GM23248 (cell line): ENCODE results near the gene TNFSF8. TPM values are rescaled to one million over a fixed set of nuclear protein-coding genes. Genes with fewer than 3 reads are reported as not detected.

ENCODE experiments used
- DNase-seq: peaks from one replicate; pipeline ENCODE4 v3.0.0-alpha.2; 2015
- H2AFZ ChIP-seq: fragments of 200-600 bp; sonication (generic); 2 replicates; pipeline ENCODE4 v1.6.1; 2016; ENCODE audit warnings: antibody characterized with exemption
- H3F3A ChIP-seq: fragments of 200-600 bp; sonication (generic); 2 replicates; pipeline ENCODE4 v1.6.1; 2016; ENCODE audit warnings: mild to moderate bottlenecking, antibody characterized with exemption, mixed run types; ENCODE audit not compliant: insufficient read depth
- H3K27ac ChIP-seq: fragments of 200-600 bp; sonication (generic); 2 replicates; pipeline ENCODE4 v1.5.1; 2016; ENCODE audit warnings: mild to moderate bottlenecking
- H3K27me3 ChIP-seq: fragments of 200-600 bp; sonication (generic); replicated peaks from 2 replicates; pipeline ENCODE4 v1.6.1; 2016; ENCODE audit warnings: mild to moderate bottlenecking; ENCODE audit not compliant: insufficient read depth
- H3K36me3 ChIP-seq: fragments of 200-600 bp; sonication (generic); 2 replicates; pipeline ENCODE4 v1.6.1; 2016; ENCODE audit warnings: low read depth, mild to moderate bottlenecking
- H3K4me1 ChIP-seq: fragments of 200-600 bp; sonication (generic); 2 replicates; pipeline ENCODE4 v1.6.1; 2016; ENCODE audit warnings: mild to moderate bottlenecking; ENCODE audit not compliant: insufficient read depth
- H3K4me2 ChIP-seq: fragments of 200-600 bp; sonication (generic); one replicate; pipeline ENCODE4 v1.6.1; 2016; ENCODE audit warnings: mild to moderate bottlenecking; ENCODE audit not compliant: unreplicated experiment
- H3K4me3 ChIP-seq: fragments of 200-600 bp; sonication (generic); 2 replicates; pipeline ENCODE4 v1.5.1; 2016; ENCODE audit warnings: mild to moderate bottlenecking
- H3K79me2 ChIP-seq: fragments of 200-600 bp; sonication (generic); 2 replicates; pipeline ENCODE4 v1.6.1; 2016; ENCODE audit warnings: mild to moderate bottlenecking; ENCODE audit not compliant: insufficient read depth
- H3K9ac ChIP-seq: fragments of 200-600 bp; sonication (generic); 2 replicates; pipeline ENCODE4 v1.6.1; 2016; ENCODE audit warnings: mild to moderate bottlenecking
- H3K9me2 ChIP-seq: fragments of 200-600 bp; sonication (generic); 2 replicates; pipeline ENCODE4 v1.6.1; 2016; ENCODE audit warnings: mixed run types, mild to moderate bottlenecking, moderate library complexity; ENCODE audit not compliant: insufficient read depth
- H3K9me3 ChIP-seq: fragments of 200-600 bp; sonication (generic); one replicate; pipeline ENCODE4 v1.6.1; 2017; ENCODE audit warnings: low read depth
- H4K20me1 ChIP-seq: fragments of 200-600 bp; sonication (generic); 2 replicates; pipeline ENCODE4 v1.6.0; 2016; ENCODE audit not compliant: insufficient read depth
- EZH2 ChIP-seq: fragments of 200-600 bp; sonication (generic); IDR thresholded peaks from 2 replicates; pipeline ENCODE4 v1.6.1; 2018; ENCODE audit warnings: antibody characterized with exemption, mild to moderate bottlenecking; ENCODE audit not compliant: insufficient read depth, poor library complexity, severe bottlenecking
- EZH2phosphoT487 ChIP-seq: fragments of 200-600 bp; sonication (generic); IDR thresholded peaks from 2 replicates; pipeline ENCODE4 v1.6.1; 2018; ENCODE audit warnings: antibody characterized with exemption, moderate library complexity, mild to moderate bottlenecking, low read depth; ENCODE audit not compliant: insufficient read depth
- WGBS, 2 experiments: methylation state at CpG; one replicate each; pipeline ENCODE4 v1.1.6; 2015 to 2017; ENCODE audit warnings: low lambda C conversion rate in 2 of 2, low coverage in 1 of 2; ENCODE audit errors: missing lambda C conversion rate in 2 of 2; 5-methylcytosine and 5-hydroxymethylcytosine counted together
- in situ Hi-C: fragments of 300-500 bp; cut with MboI; formaldehyde crosslinking; loops from 2 replicates; pipeline ENCODE4 v1.15.0; 2020
- polyA plus RNA-seq: library from polyadenylated mRNA; unstranded; fragments of >200 nt; fragmentation: Nextera tagmentation; extraction: Ambion mirVana; gene quantifications from 2 replicates; pipeline ENCODE4 v1.2.1, GENCODE V29; 2016
- total RNA-seq: library from RNA; depleted of rRNA; stranded (reverse); fragments of >200 nt; shearing (Covaris generic); gene quantifications from 2 replicates; pipeline ENCODE4 v1.2.3, GENCODE V29; 2014

Gene TNFSF8
- total and polyA plus RNA-seq, 2 experiments from 2014 or later: not detected

DNA sequence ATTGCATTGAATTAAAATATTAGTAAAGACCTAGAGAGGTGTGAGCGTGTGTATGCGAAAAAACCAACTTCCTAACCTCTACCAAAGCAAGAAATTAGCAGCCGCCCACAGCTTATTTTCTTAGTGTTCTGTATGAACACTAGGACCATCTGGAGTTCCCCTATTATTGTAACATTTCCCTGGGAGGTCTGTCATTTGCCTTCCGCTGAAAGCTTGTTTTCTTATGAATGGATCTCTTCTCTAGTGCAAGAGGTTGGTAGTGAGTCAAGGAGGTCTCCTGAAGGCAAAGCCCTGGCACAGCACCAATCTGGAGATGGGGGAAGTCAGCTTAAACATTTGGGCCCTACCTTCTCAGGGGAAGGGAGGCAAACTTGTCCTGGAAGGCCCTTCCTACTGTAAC is 10.8 kb downstream of the TNFSF8 start:
- in situ Hi-C loops: loop anchor here (5.0 kb wide), 1 partner anchor 93 kb away; no protein-coding TSS in a partner anchor
- H2AFZ ChIP-seq: no peak overlapping the region
- H3K9me3 ChIP-seq: no peaks in the 10 kb centered on the region
- no peak for DNase-seq
- no peaks in the 10 kb centered on the region for H3K79me2 ChIP-seq
- no peaks in the 10 kb centered on the region for H3F3A ChIP-seq
- peaks cover 7% of the 10 kb centered on the region; the same call in 1 of the 2 replicates for H3K27me3 ChIP-seq
- H4K20me1 ChIP-seq: no peaks in the 10 kb centered on the region
- no peak overlapping the region for H3K9ac ChIP-seq
- H3K4me2 ChIP-seq: no peak overlapping the region
- 87 to 88% methylated on average over 4 of the region's 4 CpGs for WGBS, 2 experiments
- no peaks in the 10 kb centered on the region for H3K9me2 ChIP-seq
- no peak for TF ChIP-seq EZH2
- TF ChIP-seq EZH2phosphoT487: no peak
- H3K4me3 ChIP-seq: no peak overlapping the region
- no peaks in the 10 kb centered on the region for H3K36me3 ChIP-seq
- H3K27ac ChIP-seq: no peak overlapping the region
- no peaks in the 10 kb centered on the region for H3K4me1 ChIP-seq

DNA sequence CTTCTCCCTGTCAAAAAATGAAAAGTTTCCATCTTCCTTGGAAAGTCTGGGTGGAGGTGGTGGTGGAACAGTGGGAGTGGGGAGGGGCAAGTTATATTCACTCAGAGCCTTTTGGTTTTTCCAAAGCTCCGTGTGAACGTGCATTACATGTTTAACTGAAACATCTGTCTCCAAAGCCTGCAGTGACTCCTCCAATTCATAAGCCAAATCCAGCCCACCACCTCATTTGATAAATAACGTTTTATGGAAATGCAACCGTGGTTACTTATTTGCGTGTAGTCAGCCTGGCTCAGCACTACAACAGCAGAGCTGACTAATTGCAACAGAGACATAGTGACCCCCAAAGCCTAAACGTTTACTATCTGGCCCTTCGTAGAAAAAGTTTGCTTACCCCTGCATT is 13.9 kb downstream of the TNFSF8 start:
- Histone ChIP-seq H4K20me1 (no peaks in the 10 kb centered on the region), H3K4me3 (no peak overlapping the region), H3K27ac (no peak overlapping the region), H3K79me2 (no peaks in the 10 kb centered on the region), H3K27me3 (peaks cover 3% of the 10 kb centered on the region; the same call in 1 of the 2 replicates), H3F3A (no peaks in the 10 kb centered on the region), H3K9ac (no peak overlapping the region), H3K9me2 (no peaks in the 10 kb centered on the region), H3K9me3 (no peaks in the 10 kb centered on the region), H3K4me1 (no peaks in the 10 kb centered on the region), H2AFZ (no peak overlapping the region), H3K4me2 (no peak overlapping the region), H3K36me3 (no peaks in the 10 kb centered on the region)
- no peak for DNase-seq
- TF ChIP-seq EZH2 (no peak), EZH2phosphoT487 (no peak)
- in situ Hi-C loops: loop anchor here (5.0 kb wide), 1 partner anchor 96 kb away; no protein-coding TSS in a partner anchor
- WGBS, 2 experiments: 51 to 57% methylated on average over 7 of the region's 7 CpGs

DNA sequence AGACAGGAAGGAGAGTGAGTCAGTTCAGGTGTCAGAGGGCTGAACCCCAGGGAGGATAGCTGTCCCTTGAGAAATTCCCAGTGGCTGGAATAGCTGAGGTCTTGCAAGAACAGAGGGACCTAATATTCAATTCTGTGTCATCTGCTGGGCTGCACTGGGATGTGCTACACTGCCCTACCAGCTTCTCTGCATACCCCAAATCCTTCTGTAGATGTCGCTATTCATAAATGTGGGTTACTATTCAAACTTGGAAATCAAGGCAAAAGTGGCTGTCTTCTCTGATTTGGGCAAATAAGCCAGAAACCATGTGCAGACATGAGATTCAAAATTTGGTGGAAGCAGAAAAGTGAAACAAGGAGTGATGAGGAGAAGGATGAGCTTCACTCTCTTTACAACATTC is 16.3 kb downstream of the TNFSF8 start:
- Histone ChIP-seq H3K9me2 (no peaks in the 10 kb centered on the region), H3K4me1 (peaks cover 8% of the 10 kb centered on the region), H3K27ac (no peak overlapping the region), H3K79me2 (no peaks in the 10 kb centered on the region), H3F3A (peaks cover 5% of the 10 kb centered on the region; the same call in 1 of the 2 replicates), H2AFZ (no peak overlapping the region), H3K4me2 (no peak overlapping the region), H3K27me3 (0 out of 2 replicates have a peak, but pooled peaks cover 3% of the 10 kb centered on the region), H4K20me1 (no peaks in the 10 kb centered on the region), H3K4me3 (no peak overlapping the region), H3K9me3 (no peaks in the 10 kb centered on the region), H3K36me3 (no peaks in the 10 kb centered on the region), H3K9ac (no peak overlapping the region)
- WGBS, 2 experiments: 33 to 57% methylated on average over 1 of the region's 1 CpG
- in situ Hi-C loops: no loop called here
- TF ChIP-seq EZH2phosphoT487: no peak
- TF ChIP-seq EZH2: no peak
- DNase-seq: peak; percentile 41

DNA sequence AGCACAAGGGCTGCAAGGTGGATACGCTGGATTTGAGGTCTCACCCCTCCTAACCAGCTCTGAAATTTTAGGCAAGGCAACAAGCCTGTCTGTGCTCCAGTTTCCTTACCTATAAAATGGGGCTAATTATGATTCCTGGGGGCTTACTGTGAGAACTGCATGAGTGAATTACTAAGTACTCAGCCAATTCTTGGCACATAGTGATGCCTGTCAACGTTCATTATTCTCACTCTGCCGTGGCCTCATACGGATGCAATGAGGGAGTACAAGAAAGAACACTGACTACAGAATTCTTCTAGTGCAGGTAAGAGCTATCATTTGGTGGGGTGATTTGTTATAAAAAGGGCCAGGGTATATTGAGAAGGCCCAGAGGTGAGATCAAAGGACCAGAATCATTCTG is 16.7 kb downstream of the TNFSF8 start:
- Histone ChIP-seq H3K4me3 (no peak overlapping the region), H3K27me3 (0 out of 2 replicates have a peak, but pooled peaks cover 3% of the 10 kb centered on the region), H4K20me1 (no peaks in the 10 kb centered on the region), H3K4me1 (peaks cover 13% of the 10 kb centered on the region), H3K27ac (no peak overlapping the region), H3K9ac (no peak overlapping the region), H3K79me2 (no peaks in the 10 kb centered on the region), H3K4me2 (no peak overlapping the region), H2AFZ (no peak overlapping the region), H3K36me3 (no peaks in the 10 kb centered on the region), H3K9me2 (no peaks in the 10 kb centered on the region), H3F3A (peaks cover 10% of the 10 kb centered on the region), H3K9me3 (no peaks in the 10 kb centered on the region)
- in situ Hi-C loops: no loop called here
- TF ChIP-seq EZH2phosphoT487 (no peak), EZH2 (no peak)
- no peak for DNase-seq
- 72 to 76% methylated on average over 4 of the region's 4 CpGs for WGBS, 2 experiments

DNA sequence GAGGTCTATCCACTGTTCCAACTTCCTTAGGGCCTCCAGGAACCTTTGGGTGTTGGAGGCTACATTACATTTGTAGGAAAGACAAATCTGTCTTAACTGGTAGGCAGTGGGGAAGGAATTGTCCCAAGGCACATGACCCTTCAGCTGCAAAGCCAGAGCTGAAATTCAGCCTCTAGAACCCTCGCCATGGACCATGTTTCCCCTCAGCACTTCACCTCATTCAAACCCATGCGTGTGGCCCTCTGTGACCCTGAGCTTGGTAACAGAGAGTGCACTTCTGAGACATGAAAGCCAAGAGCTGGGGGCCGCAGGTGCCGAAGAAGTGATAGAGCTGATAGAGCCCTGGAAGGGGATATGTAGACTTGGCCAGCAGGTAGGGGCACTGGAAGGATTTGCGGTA is 17.2 kb downstream of the TNFSF8 start:
- Histone ChIP-seq H2AFZ (no peak overlapping the region), H3K4me1 (peaks cover 17% of the 10 kb centered on the region), H3K27me3 (0 out of 2 replicates have a peak, but pooled peaks cover 3% of the 10 kb centered on the region), H3K4me2 (no peak overlapping the region), H3F3A (peaks cover 14% of the 10 kb centered on the region), H3K9ac (no peak overlapping the region), H3K36me3 (no peaks in the 10 kb centered on the region), H3K27ac (no peak overlapping the region), H4K20me1 (no peaks in the 10 kb centered on the region), H3K79me2 (no peaks in the 10 kb centered on the region), H3K9me2 (no peaks in the 10 kb centered on the region), H3K4me3 (no peak overlapping the region), H3K9me3 (no peaks in the 10 kb centered on the region)
- 77 to 85% methylated on average over 5 of the region's 5 CpGs for WGBS, 2 experiments
- TF ChIP-seq EZH2phosphoT487: no peak
- in situ Hi-C loops: no loop called here
- DNase-seq: no peak
